Effector memory CD8-positive, alpha-beta T cell (primary cell): ENCODE measurements around the gene TRIM33.

Source experiments
- ATAC-seq: fragments of 150-1000 bp; cut with Tn5 transposase; replicated peaks from 2 replicates; pipeline ENCODE4 v1.10.0; 2021; ENCODE audit warnings: mild to moderate bottlenecking, moderate library complexity
- DNase-seq, 3 experiments: peaks; one replicate each; pipeline ENCODE4 v3.0.0; 2021
- H3K27ac Mint-ChIP-seq, 2 donors: one replicate each; pipeline ENCODE4 v1.8.0; 2022; ENCODE audit warnings: mild to moderate bottlenecking in 2 of 2, mixed read lengths in 2 of 2, moderate library complexity in 2 of 2
- H3K27me3 Mint-ChIP-seq, 2 donors: one replicate each; pipeline ENCODE4 v1.8.0; 2022; ENCODE audit warnings: mixed read lengths in 2 of 2
- H3K36me3 Mint-ChIP-seq: one replicate; pipeline ENCODE4 v1.8.0; 2022; ENCODE audit warnings: mild to moderate bottlenecking, moderate library complexity, mixed read lengths; ENCODE audit not compliant: insufficient read depth
- H3K4me1 Mint-ChIP-seq, 2 donors: one replicate each; pipeline ENCODE4 v1.8.0; 2022; ENCODE audit warnings: low read depth in 2 of 2, mixed read lengths in 2 of 2
- H3K4me3 Mint-ChIP-seq, 2 donors: one replicate each; pipeline ENCODE4 v1.8.0; 2022; ENCODE audit warnings: mild to moderate bottlenecking in 2 of 2, mixed read lengths in 2 of 2, moderate library complexity in 2 of 2
- H3K9me3 Mint-ChIP-seq, 2 donors: one replicate each; pipeline ENCODE4 v1.8.0; 2022; ENCODE audit warnings: mixed read lengths in 2 of 2
- total RNA-seq, 9 experiments: gene quantifications; one replicate each; lab custom pipeline; 2026; lab: John Stamatoyannopoulos, UW

Gene TRIM33
- 89.3 to 174 (median 112) reads per million in 9 experiments for total RNA-seq

DNA sequence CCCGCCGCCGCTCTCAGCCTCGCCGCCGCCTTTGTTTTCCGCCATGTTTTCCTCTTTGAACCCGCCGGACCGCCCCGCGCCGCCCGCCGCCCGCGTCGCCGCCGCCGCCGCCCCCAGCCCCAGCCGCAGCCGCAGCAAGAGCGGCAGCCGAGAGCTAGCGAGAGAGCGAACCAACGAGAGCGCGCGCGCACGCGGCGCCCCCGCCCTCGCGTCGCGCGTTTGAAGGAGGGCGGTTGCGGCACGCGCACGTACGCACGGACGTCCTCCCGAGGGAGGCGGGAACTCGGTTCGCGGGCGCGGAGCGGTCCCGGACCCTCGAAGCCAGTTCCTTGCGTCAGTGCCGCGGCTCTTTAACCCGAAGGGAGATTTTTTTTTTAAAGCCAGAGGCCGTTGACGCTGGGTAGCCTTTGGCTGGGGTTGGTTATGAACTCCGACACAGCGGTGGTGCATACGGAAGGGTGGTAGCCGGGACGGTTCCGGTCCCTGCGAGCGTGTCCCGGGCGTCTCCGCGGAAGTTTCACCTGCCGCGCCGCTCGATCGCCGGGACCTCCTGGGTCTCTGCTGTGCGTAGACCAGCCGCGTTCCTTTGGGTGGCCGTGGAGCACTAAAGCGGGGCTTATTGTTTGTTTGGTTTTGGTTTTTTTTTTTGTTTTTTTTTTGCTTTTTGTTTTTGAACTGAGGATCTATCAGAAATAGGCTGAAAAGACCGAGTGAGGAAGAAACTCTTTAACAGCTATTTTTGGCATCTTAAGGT is at the start of gene TRIM33:
Gene TRIM33, minus strand, starts transcription at position 172 of the 754 bp plus-strand sequence. Its CDS starts 127 bp downstream, at position 45.
- peak; percentile 89 to 92 (median 92) for DNase-seq
- Mint-ChIP-seq H3K9me3 (no peaks in the 10 kb centered on the region), H3K4me3 (peak within 1 kb of the TSS; percentile 83 to 99), H3K27ac (peak within 1 kb of the TSS; percentile 100), H3K27me3 (no peaks in the 10 kb centered on the region), H3K4me1 (peaks cover 39 to 53% of the 10 kb centered on the region in 2 donors), H3K36me3 (peaks cover 25% of the 10 kb centered on the region)
- ATAC-seq = peak; percentile 75

DNA sequence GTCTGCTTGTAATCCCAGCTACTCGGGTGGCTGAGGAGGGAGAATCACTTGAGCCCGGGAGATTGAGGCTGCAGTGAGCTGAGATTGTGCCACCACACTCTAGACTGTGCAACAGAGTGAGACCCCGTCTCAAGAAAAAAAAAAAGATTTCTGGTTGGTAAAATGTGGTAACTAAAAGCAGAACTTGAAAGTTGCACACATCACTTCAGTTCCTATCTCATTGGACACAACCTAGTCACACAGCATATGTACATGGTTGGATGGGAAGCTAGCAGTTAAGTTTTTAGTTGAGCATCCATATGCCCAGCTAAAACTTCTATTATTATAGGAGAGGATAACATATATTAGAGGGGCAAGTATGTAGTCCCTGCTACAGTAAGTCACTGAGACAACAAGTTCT is 48.4 kb upstream of the TRIM33 start:
- Mint-ChIP-seq H3K36me3 (no peaks in the 10 kb centered on the region), H3K4me3 (no peak overlapping the region), H3K4me1 (no peaks in the 10 kb centered on the region), H3K27me3 (no peaks in the 10 kb centered on the region), H3K9me3 (no peaks in the 10 kb centered on the region), H3K27ac (no peak overlapping the region)
- no peak for ATAC-seq
- no peak for DNase-seq

DNA sequence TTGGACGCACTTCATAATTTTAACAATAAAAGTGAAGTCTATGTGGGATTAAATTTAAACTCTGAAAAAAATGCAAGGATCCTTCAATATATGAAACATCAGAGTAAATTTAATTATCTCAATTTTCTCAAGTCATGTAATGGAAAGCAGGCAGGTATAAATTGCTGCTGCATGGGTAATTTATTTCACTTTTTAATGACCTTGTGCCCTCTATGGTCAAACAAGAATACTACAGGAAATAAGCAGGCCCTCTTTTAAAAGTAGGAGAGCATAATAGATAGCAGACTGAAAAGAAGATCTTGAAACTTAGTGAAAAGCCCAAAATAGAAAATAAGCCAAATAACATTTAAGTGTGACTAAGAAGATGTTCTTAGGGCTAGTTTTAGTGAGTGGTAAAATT is 47.5 kb upstream of the TRIM33 start:
- no peaks in the 10 kb centered on the region for H3K27me3 Mint-ChIP-seq
- H3K9me3 Mint-ChIP-seq = no peaks in the 10 kb centered on the region
- ATAC-seq = peak; percentile 67
- no peaks in the 10 kb centered on the region for H3K4me1 Mint-ChIP-seq
- no peak for DNase-seq
- no peak overlapping the region for H3K4me3 Mint-ChIP-seq
- H3K27ac Mint-ChIP-seq = no peak overlapping the region
- H3K36me3 Mint-ChIP-seq = no peaks in the 10 kb centered on the region

DNA sequence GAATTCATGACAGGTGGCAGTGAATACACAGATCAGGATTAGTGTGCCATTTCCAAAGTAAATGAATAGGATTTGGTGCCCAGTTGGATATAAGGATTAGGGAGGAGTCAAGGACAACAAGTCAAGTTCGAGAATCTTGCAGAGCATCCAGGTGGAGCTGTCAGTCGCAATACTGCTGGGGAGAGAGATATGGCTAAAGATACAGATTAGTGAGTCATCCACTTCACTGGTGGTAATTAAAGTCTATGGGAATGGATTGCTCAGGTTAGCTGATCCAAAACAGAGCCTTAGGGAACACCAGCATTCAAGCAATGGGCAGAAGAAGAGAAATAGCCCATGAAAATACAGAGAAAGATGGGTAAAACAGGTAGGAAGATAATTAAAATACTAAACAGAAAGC is 43.6 kb upstream of the TRIM33 start:
- no peak overlapping the region for H3K27ac Mint-ChIP-seq
- DNase-seq (no peak), ATAC-seq (no peak)
- H3K4me1 Mint-ChIP-seq = no peaks in the 10 kb centered on the region
- H3K27me3 Mint-ChIP-seq = no peaks in the 10 kb centered on the region
- no peaks in the 10 kb centered on the region for H3K9me3 Mint-ChIP-seq
- no peak overlapping the region for H3K4me3 Mint-ChIP-seq
- H3K36me3 Mint-ChIP-seq = no peaks in the 10 kb centered on the region

DNA sequence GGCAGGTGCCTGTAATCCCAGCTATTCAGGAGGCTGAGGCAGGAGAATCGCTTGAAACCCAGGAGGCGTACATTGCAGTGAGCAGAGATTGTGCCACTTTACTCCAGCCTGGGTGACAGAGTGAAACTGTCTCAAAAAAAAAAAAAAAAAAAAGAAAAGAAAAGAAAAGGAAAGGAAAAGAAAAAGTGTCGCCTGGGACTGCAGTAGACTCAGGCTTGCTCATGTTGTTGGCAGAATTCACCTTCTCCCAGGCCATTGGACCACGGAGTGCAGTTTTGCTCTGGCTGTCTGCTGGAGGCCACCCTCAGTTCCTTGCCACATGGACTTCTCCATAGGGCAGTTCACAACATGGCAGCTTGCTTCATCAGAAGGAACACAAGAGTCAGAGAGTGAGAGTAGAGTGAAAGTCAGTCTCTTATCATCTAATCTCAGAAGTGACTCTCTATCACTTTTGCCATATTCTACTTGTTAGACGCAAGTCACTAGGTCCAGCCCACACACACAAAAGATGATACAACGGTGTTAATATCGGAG is 41.2 kb upstream of the TRIM33 start:
- Mint-ChIP-seq H3K36me3 (no peaks in the 10 kb centered on the region), H3K4me3 (no peak overlapping the region), H3K27me3 (peaks cover 0 to 9% of the 10 kb centered on the region in 2 donors), H3K9me3 (no peaks in the 10 kb centered on the region), H3K27ac (no peak overlapping the region), H3K4me1 (no peaks in the 10 kb centered on the region)
- DNase-seq (no peak), ATAC-seq (no peak)

DNA sequence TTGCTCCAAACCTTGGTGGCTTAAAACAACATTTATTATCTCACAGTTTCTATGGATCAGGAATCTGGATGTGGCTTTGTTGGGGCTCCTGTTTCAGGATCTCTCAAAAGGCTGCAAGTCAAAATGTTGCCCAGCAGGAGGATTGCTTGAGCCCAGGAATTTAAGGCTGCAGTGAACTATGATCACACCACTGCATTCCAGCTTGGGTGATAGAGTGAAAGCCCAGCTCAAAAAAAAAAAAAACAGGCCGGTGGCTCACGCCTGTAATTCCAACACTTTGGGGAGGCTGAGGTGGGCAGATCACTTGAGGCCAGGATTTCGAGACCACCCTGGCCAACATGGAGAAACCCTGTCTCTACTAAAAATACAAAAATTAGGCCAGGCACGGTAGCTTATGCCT is 40.4 kb upstream of the TRIM33 start:
- Mint-ChIP-seq H3K27ac (no peak overlapping the region), H3K4me1 (no peaks in the 10 kb centered on the region), H3K4me3 (no peak overlapping the region), H3K27me3 (peaks cover 0 to 9% of the 10 kb centered on the region in 2 donors), H3K9me3 (no peaks in the 10 kb centered on the region), H3K36me3 (no peaks in the 10 kb centered on the region)
- DNase-seq (no peak), ATAC-seq (no peak)

DNA sequence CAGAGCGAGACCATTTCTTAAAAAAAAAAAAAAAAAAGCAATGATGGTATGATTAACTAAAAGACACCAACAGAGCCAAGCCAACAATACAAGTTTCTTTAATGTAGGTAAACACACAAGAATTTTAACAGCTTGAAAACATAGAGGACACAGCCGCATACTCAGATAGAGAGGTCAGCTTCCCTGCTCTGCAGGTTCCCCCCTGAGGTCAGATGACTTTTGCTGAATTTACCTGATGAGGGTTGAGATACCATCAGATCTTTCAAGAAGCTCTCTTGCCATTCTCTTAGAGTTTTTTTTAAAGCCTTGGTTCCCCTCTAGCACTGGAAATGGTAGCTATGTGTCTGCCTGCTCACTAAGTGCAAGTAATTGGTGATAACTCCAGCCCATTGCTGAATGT is 39.3 kb upstream of the TRIM33 start:
- DNase-seq = no peak
- Mint-ChIP-seq H3K36me3 (no peaks in the 10 kb centered on the region), H3K4me1 (no peaks in the 10 kb centered on the region), H3K27me3 (peaks cover 0 to 9% of the 10 kb centered on the region in 2 donors), H3K4me3 (no peak overlapping the region), H3K9me3 (no peaks in the 10 kb centered on the region), H3K27ac (no peak overlapping the region)
- ATAC-seq = no peak

DNA sequence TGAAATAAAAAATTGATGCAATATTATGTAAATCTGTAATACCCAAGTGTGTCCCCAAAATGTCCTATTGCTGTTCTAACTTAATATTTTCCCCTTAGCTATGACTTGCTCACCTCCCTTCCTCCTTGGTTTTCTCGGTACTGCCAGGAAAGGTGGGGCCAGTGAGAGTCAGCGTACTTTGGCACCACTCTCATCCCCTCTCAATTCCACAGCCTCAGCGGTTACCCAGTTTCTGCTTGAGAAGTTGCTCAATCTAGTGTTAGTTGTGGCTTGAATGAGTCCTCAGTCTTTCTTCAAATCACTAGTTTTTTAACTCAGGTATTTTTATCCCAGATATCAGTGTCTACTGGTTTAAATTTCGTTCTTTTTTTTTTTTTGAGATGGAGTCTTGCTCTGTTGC is 38.1 kb upstream of the TRIM33 start:
- Mint-ChIP-seq H3K9me3 (no peaks in the 10 kb centered on the region), H3K4me1 (no peaks in the 10 kb centered on the region), H3K27ac (no peak overlapping the region), H3K36me3 (no peaks in the 10 kb centered on the region), H3K4me3 (no peak overlapping the region), H3K27me3 (peaks cover 0 to 9% of the 10 kb centered on the region in 2 donors)
- ATAC-seq = no peak
- DNase-seq = no peak

DNA sequence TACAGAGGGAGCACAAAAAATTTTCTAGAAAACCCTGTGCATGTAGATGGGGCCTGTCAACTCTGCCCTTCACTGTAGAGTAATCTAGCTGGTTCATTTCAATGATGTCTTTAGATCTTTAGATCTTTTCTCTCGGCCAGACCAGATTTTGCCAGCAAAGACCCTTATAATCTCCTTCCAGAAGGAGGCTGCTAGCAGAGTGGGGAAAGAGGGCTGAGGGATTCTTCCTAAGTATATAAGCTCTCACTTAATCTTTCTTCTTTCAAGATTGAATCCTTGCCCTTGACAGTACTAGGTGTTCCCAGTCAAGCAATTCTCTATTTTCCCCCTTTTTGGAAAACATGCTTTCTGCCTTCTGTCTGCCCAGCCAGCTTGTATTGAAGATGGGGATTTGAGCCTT is 36.1 kb upstream of the TRIM33 start:
- no peak overlapping the region for H3K27ac Mint-ChIP-seq
- H3K4me1 Mint-ChIP-seq = no peaks in the 10 kb centered on the region
- H3K4me3 Mint-ChIP-seq = no peak overlapping the region
- H3K27me3 Mint-ChIP-seq = peaks cover 0 to 9% of the 10 kb centered on the region in 2 donors
- no peaks in the 10 kb centered on the region for H3K9me3 Mint-ChIP-seq
- DNase-seq (no peak), ATAC-seq (no peak)
- H3K36me3 Mint-ChIP-seq = no peaks in the 10 kb centered on the region

DNA sequence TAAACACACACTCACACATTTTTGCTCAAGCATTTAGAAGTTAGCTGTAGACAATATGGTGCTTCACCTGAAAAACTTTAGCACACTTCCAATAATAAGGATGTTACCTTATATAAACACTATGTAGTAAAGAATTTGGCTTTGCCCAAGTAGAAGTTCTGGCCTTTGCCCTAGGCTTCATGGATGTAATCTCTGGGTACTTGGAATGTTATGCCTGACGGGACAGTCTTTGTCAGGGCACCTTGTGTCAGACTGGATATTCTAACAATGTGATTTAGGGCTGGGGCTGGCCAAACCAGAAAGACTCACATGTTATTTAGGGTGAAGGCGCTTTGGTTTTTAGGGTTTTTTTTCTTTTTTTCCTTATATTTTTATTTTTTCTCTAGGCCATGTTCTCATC is 34.8 kb upstream of the TRIM33 start:
- no peaks in the 10 kb centered on the region for H3K9me3 Mint-ChIP-seq
- no peaks in the 10 kb centered on the region for H3K4me1 Mint-ChIP-seq
- ATAC-seq (no peak), DNase-seq (no peak)
- no peak overlapping the region for H3K27ac Mint-ChIP-seq
- no peak overlapping the region for H3K4me3 Mint-ChIP-seq
- H3K27me3 Mint-ChIP-seq = peaks cover 0 to 9% of the 10 kb centered on the region in 2 donors
- H3K36me3 Mint-ChIP-seq = no peaks in the 10 kb centered on the region

DNA sequence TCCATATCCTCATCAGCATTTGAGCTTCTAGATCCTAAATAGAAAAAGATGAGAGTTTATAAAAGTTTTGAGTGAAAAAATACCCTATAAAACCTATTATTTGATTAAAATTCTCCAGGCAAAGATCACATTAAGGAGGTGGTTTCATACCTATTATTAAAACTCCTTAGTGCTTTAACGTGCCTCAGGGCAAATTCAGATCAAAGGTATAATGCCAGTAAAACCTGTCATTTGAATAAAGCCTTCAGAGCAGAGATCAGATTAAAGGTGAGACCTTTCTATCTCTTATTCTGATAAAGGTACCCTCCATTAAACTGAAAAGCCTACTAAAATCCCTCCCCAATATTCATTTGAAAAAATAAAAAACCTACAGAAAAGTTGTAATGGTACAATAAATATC is 34.3 kb upstream of the TRIM33 start:
- H3K27ac Mint-ChIP-seq = no peak overlapping the region
- H3K36me3 Mint-ChIP-seq = no peaks in the 10 kb centered on the region
- ATAC-seq (no peak), DNase-seq (no peak)
- peaks cover 0 to 9% of the 10 kb centered on the region in 2 donors for H3K27me3 Mint-ChIP-seq
- no peaks in the 10 kb centered on the region for H3K4me1 Mint-ChIP-seq
- H3K9me3 Mint-ChIP-seq = no peaks in the 10 kb centered on the region
- no peak overlapping the region for H3K4me3 Mint-ChIP-seq

DNA sequence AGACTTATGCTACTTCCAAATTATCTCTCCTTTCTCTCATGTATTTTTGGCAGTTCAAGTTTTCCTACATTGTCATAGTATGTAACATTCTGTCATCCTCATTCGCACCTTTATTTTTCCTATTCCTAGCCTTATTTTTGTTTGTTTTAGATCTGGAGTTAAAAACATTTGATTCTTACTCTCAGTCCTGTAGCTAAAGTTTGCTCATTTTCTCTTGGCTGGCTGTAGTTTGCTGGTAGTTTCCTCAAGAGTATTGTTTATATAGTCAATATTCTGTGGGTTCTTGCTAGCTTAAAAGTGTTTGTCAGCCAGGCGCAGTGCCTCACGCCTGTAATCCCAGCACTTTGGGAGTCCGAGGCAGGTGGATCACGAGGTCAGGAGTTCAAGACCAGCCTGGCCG is 29.8 kb upstream of the TRIM33 start:
- ATAC-seq (no peak), DNase-seq (no peak)
- Mint-ChIP-seq H3K9me3 (no peaks in the 10 kb centered on the region), H3K4me1 (no peaks in the 10 kb centered on the region), H3K27ac (peak overlapping the region in 1 of 2 donors; percentile 5), H3K27me3 (peaks cover 0 to 5% of the 10 kb centered on the region in 2 donors), H3K4me3 (no peak overlapping the region), H3K36me3 (no peaks in the 10 kb centered on the region)

DNA sequence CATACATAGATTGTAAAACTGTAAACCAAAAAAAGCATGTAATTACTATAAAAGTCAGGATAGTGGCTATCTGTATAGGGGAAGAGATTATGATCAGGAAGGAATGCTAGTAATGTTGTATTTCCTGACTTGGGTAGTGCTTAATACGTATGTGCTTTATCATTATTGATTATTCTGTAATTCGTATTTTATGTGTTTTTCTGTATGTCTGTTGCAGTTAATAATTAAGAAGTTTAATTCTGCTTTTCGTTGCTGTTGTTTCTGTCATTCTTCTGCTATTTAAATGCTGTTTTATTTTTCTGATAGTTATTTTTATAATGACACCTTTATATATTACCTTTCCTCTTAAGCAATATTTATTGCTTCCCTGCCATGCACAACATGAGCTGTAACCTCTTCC is 29.3 kb upstream of the TRIM33 start:
- Mint-ChIP-seq H3K36me3 (no peaks in the 10 kb centered on the region), H3K9me3 (no peaks in the 10 kb centered on the region)

DNA sequence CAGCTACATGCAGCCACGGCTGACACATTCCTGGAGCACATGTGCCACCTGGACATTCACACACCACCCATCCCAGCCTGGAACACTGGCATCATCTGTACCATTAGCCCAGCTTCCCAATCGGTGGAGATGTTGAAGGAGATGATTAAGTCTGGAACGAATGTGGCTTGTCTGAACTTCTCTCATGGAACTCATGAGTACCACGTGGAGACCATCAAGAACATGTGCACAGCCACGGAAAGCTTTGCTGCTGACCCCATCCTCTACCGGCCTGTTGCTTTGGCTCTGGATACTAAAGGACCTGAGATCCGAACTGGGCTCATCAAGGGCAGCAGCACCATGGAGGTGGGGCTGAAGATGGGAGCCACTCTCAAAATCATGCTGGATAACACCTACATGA is 25.0 kb upstream of the TRIM33 start:
- ATAC-seq (no peak), DNase-seq (no peak)
- no peaks in the 10 kb centered on the region for H3K36me3 Mint-ChIP-seq
- H3K9me3 Mint-ChIP-seq = no peaks in the 10 kb centered on the region
- no peak overlapping the region for H3K27ac Mint-ChIP-seq
- H3K4me3 Mint-ChIP-seq = no peak overlapping the region
- peaks cover 0 to 5% of the 10 kb centered on the region in 2 donors for H3K27me3 Mint-ChIP-seq
- H3K4me1 Mint-ChIP-seq = no peaks in the 10 kb centered on the region

More for the DNA sequence above, 29.3 kb upstream of the TRIM33 start:
- DNase-seq (no peak), ATAC-seq (no peak)
- H3K27ac Mint-ChIP-seq = peak overlapping the region in 1 of 2 donors; percentile 5
- peaks cover 0 to 5% of the 10 kb centered on the region in 2 donors for H3K27me3 Mint-ChIP-seq
- H3K4me1 Mint-ChIP-seq = no peaks in the 10 kb centered on the region
- no peak overlapping the region for H3K4me3 Mint-ChIP-seq
